Liver (tissue), 9 donors: Measurements from ENCODE around the gene MCM6. TPM values are rescaled to one million over a fixed set of nuclear protein-coding genes. Genes with fewer than 3 reads are reported as not detected.
"Not testable (repeated sequence)": the region's sequence is repeated elsewhere in the genome, so short reads cannot be mapped to it uniquely, and the experiment has no call there.

Experiments used
- DNase-seq: peaks from one replicate; pipeline ENCODE4 v3.0.0-alpha.2; 2017; ENCODE audit warnings: low spot score
- H3K27ac ChIP-seq, 2 donors: one replicate each; pipeline ENCODE4 v1.7.0; 2013; ENCODE audit warnings: inconsistent platforms in 2 of 2, low read length in 2 of 2, control low read depth in 1 of 2, low read depth in 1 of 2, mild to moderate bottlenecking in 1 of 2
- H3K27me3 ChIP-seq, 4 donors: one replicate each; pipeline versions ENCODE4 v1.6.1 to v1.7.0; 2013; ENCODE audit warnings: low read length in 3 of 4, inconsistent platforms in 1 of 4, mild to moderate bottlenecking in 1 of 4, moderate library complexity in 1 of 4; ENCODE audit not compliant: control insufficient read depth in 4 of 4, insufficient read depth in 4 of 4
- H3K36me3 ChIP-seq, 4 donors: one replicate each; pipeline versions ENCODE4 v1.6.1 to v1.7.0; 2013; ENCODE audit warnings: low read length in 3 of 4, mild to moderate bottlenecking in 3 of 4, low read depth in 1 of 4, moderate library complexity in 1 of 4; ENCODE audit not compliant: control insufficient read depth in 4 of 4, insufficient read depth in 3 of 4
- H3K4me1 ChIP-seq, 4 donors: one replicate each; pipeline versions ENCODE4 v1.6.1 to v1.7.0; 2013; ENCODE audit warnings: low read length in 3 of 4, mild to moderate bottlenecking in 3 of 4, moderate library complexity in 1 of 4; ENCODE audit not compliant: control insufficient read depth in 4 of 4, insufficient read depth in 4 of 4
- H3K4me3 ChIP-seq, 3 donors: one replicate each; pipeline versions ENCODE4 v1.6.1 to v1.7.0; 2013; ENCODE audit warnings: low read length in 3 of 3, control low read depth in 1 of 3, low read depth in 1 of 3, mild to moderate bottlenecking in 1 of 3
- H3K9ac ChIP-seq, 2 donors: one replicate each; pipeline ENCODE4 v1.7.0; 2013; ENCODE audit warnings: low read length in 2 of 2, mild to moderate bottlenecking in 2 of 2, moderate library complexity in 2 of 2, control low read depth in 1 of 2, low read depth in 1 of 2
- H3K9me3 ChIP-seq, 4 donors: one replicate each; pipeline versions ENCODE4 v1.6.1 to v1.7.0; 2013; ENCODE audit warnings: low read length in 3 of 4; ENCODE audit not compliant: control insufficient read depth in 4 of 4
- ATF3 ChIP-seq: IDR thresholded peaks from 2 replicates; pipeline ENCODE4 v1.6.1; 2016; ENCODE audit warnings: antibody characterized with exemption
- EGR1 ChIP-seq, 2 donors: IDR thresholded peaks; 2 replicates each; pipeline ENCODE4 v1.6.1; 2016 to 2018; ENCODE audit warnings: antibody characterized with exemption in 2 of 2, low read depth in 2 of 2
- FOXA1 ChIP-seq: IDR thresholded peaks from 2 replicates; pipeline ENCODE4 v1.6.1; 2016; ENCODE audit warnings: antibody characterized with exemption
- FOXA2 ChIP-seq: IDR thresholded peaks from 2 replicates; pipeline ENCODE4 v1.6.1; 2016; ENCODE audit warnings: antibody characterized with exemption
- GABPA ChIP-seq, 2 donors: IDR thresholded peaks in 1 of 2; conservative IDR thresholded peaks in 1 of 2; 2 replicates each; pipeline ENCODE4 v1.6.1; 2016; ENCODE audit warnings: antibody characterized with exemption in 2 of 2, mild to moderate bottlenecking in 1 of 2, moderate library complexity in 1 of 2
- HNF4A ChIP-seq, 2 donors: conservative IDR thresholded peaks; 2 replicates each; pipeline ENCODE4 v1.6.1; 2016; ENCODE audit warnings: antibody characterized with exemption in 2 of 2, mild to moderate bottlenecking in 2 of 2
- HNF4G ChIP-seq: IDR thresholded peaks from 2 replicates; pipeline ENCODE4 v1.6.1; 2016; ENCODE audit warnings: antibody characterized with exemption
- JUND ChIP-seq, 2 donors: IDR thresholded peaks; 2 replicates each; pipeline ENCODE4 v1.6.1; 2016; ENCODE audit warnings: antibody characterized with exemption in 2 of 2
- NR2F2 ChIP-seq: IDR thresholded peaks from 2 replicates; pipeline ENCODE4 v1.6.1; 2016; ENCODE audit warnings: antibody characterized with exemption
- RAD21 ChIP-seq, 2 donors: IDR thresholded peaks; 2 replicates each; pipeline ENCODE4 v1.6.1; 2016; ENCODE audit warnings: antibody characterized with exemption in 2 of 2, mild to moderate bottlenecking in 2 of 2
- REST ChIP-seq: IDR thresholded peaks from 2 replicates; pipeline ENCODE4 v1.6.1; 2016; ENCODE audit warnings: antibody characterized with exemption, mild to moderate bottlenecking
- RXRA ChIP-seq, 2 donors: IDR thresholded peaks; 2 replicates each; pipeline ENCODE4 v1.6.1; 2017 to 2018; ENCODE audit warnings: antibody characterized with exemption in 2 of 2, mild to moderate bottlenecking in 1 of 2
- SP1 ChIP-seq: IDR thresholded peaks from 2 replicates; pipeline ENCODE4 v1.6.1; 2018; ENCODE audit warnings: antibody characterized with exemption, mild to moderate bottlenecking
- YY1 ChIP-seq: IDR thresholded peaks from 2 replicates; pipeline ENCODE4 v1.6.1; 2016; ENCODE audit warnings: antibody characterized with exemption, mild to moderate bottlenecking
- ZBTB33 ChIP-seq: IDR thresholded peaks from 2 replicates; pipeline ENCODE4 v1.6.1; 2016; ENCODE audit warnings: antibody characterized with exemption
- WGBS: extraction: QIAGEN DNeasy Blood & Tissue Kit; methylation state at CpG from one replicate; pipeline ENCODE4 v1.1.7; 2013; 5-methylcytosine and 5-hydroxymethylcytosine counted together
- polyA plus RNA-seq, 2 donors: library from polyadenylated mRNA; stranded (reverse) in 1 of 2; unstranded in 1 of 2; fragments of 200-250 nt in 1 of 2; fragments of >200 nt in 1 of 2; fragmentation: Nextera tagmentation in 1 of 2; extraction: Ambion mirVana in 1 of 2; gene quantifications; one replicate each; pipeline versions ENCODE4 v1.2.1 to v1.2.3, GENCODE V29; 2013 to 2015
- total RNA-seq, 2 donors: library from RNA; depleted of rRNA; stranded (reverse); fragments of >200 nt; gene quantifications; one replicate each; pipeline ENCODE4 v1.2.3, GENCODE V29; 2014
- donor health status: healthy.
- donor health status: healthy.
- donor health status: healthy.
- donor health status: healthy.
- donor health status: healthy.

Gene MCM6
- total and polyA plus RNA-seq, 4 donors = 1.8 to 35.7 (median 2.8) TPM

- H3K4me3 ChIP-seq, H3K27ac ChIP-seq, H3K4me1 ChIP-seq, H3K9me3 ChIP-seq, DNase-seq, H3K36me3 ChIP-seq, H3K9ac ChIP-seq, H3K27me3 ChIP-seq: not testable (repeated sequence)
- 95% methylated on average over 3 of the region's 3 CpGs for WGBS
Observed at GRCh38 chr2:135807874-135808273, 68.4 kb downstream of the MCM6 start.

GRCh38 chr2:135803278-135803677, 73.0 kb downstream of the MCM6 start:
- Histone ChIP-seq H3K9me3 (peaks cover 0 to 5% (median 3%) of the 10 kb centered on the region in 4 donors), H3K4me1 (no peaks in the 10 kb centered on the region), H3K36me3 (no peaks in the 10 kb centered on the region), H3K9ac (no peak overlapping the region), H3K27me3 (no peaks in the 10 kb centered on the region), H3K4me3 (no peak overlapping the region), H3K27ac (no peak overlapping the region)
- DNase-seq = no peak
- TF ChIP-seq JUND (IDR thresholded peaks at IDR 0.05) = no peak
- no peak for TF ChIP-seq FOXA2
- TF ChIP-seq SP1 = no peak
- no peak for TF ChIP-seq HNF4A (conservative IDR thresholded peaks at IDR 0.05)
- TF ChIP-seq RAD21 (IDR thresholded peaks at IDR 0.05) = no peak
- TF ChIP-seq RXRA (IDR thresholded peaks at IDR 0.05) = no peak
- TF ChIP-seq EGR1 (IDR thresholded peaks at IDR 0.05; ENCODE audit: low read depth in 2 of 2) = no peak
- TF ChIP-seq GABPA (IDR thresholded peaks at IDR 0.05 in 1 of 2, conservative IDR thresholded peaks at IDR 0.05 in 1 of 2) = no peak
- no peak for TF ChIP-seq ATF3
- TF ChIP-seq FOXA1 = no peak
- TF ChIP-seq HNF4G = no peak
- TF ChIP-seq YY1 = no peak
- TF ChIP-seq NR2F2 = no peak
- 64% methylated on average over 2 of the region's 2 CpGs for WGBS

GRCh38 chr2:135802350-135802749, 73.9 kb downstream of the MCM6 start:
- peaks cover 0 to 5% (median 3%) of the 10 kb centered on the region in 4 donors for H3K9me3 ChIP-seq
- H3K36me3 ChIP-seq = no peaks in the 10 kb centered on the region
- no peak overlapping the region for H3K4me3 ChIP-seq
- WGBS = 63% methylated on average over 3 of the region's 3 CpGs
- no peaks in the 10 kb centered on the region for H3K4me1 ChIP-seq
- DNase-seq = no peak
- TF ChIP-seq ATF3 = no peak
- TF ChIP-seq HNF4A (conservative IDR thresholded peaks at IDR 0.05) = no peak
- TF ChIP-seq FOXA2 = no peak
- no peak for TF ChIP-seq ZBTB33
- TF ChIP-seq RXRA (IDR thresholded peaks at IDR 0.05) = no peak
- no peak for TF ChIP-seq YY1
- no peak for TF ChIP-seq REST
- no peak for TF ChIP-seq EGR1 (IDR thresholded peaks at IDR 0.05; ENCODE audit: low read depth in 2 of 2)
- no peak for TF ChIP-seq RAD21 (IDR thresholded peaks at IDR 0.05)
- no peak overlapping the region for H3K27ac ChIP-seq
- H3K27me3 ChIP-seq = no peaks in the 10 kb centered on the region
- H3K9ac ChIP-seq = no peak overlapping the region
